ENCODE data around the gene DIPK2A. TPM values are rescaled to one million over a fixed set of nuclear protein-coding genes. Genes with fewer than 3 reads are reported as not detected.

The DIPK2A gene
- 10 to 100 TPM in 1 of 2 donors, 1 to 10 TPM in 1; 9.4 to 10.4 TPM for total RNA-seq

GRCh38 chr3:143971359-143972154 lies at the start of gene DIPK2A:
DIPK2A (plus strand) TSS chr3:143971823; CDS start chr3:143972333, 510 bp downstream.
- DNase-seq (peak; percentile 96 to 97), ATAC-seq (replicated peaks in 1 of 2) (peak; percentile 68 to 73)
- Mint-ChIP-seq H3K27ac (peak within 1 kb of the TSS; percentile 89), H3K4me1 (ENCODE audit: low read depth) (peaks cover 27% of the 10 kb centered on the region), H3K9me3 (no peaks in the 10 kb centered on the region), H3K4me3 (peak within 1 kb of the TSS; percentile 90 to 95), H3K36me3 (ENCODE audit: insufficient read depth in 2 of 2) (peaks cover 0 to 3% of the 10 kb centered on the region in 2 donors), H3K27me3 (ENCODE audit: low read depth) (peaks cover 9% of the 10 kb centered on the region)

- H3K27ac Mint-ChIP-seq, result no peak overlapping the region
- no peaks in the 10 kb centered on the region for H3K36me3 Mint-ChIP-seq (ENCODE audit: insufficient read depth in 2 of 2)
- H3K4me3 Mint-ChIP-seq, result peak overlapping the region in 1 of 2 donors; percentile 19
- no peak for DNase-seq
- H3K4me1 Mint-ChIP-seq (ENCODE audit: low read depth), result no peaks in the 10 kb centered on the region
- no peak for ATAC-seq (replicated peaks in 1 of 2)
- H3K9me3 Mint-ChIP-seq, result no peaks in the 10 kb centered on the region
- no peaks in the 10 kb centered on the region for H3K27me3 Mint-ChIP-seq (ENCODE audit: low read depth)
Observed at GRCh38 chr3:143924522-143925285, 46.9 kb upstream of the DIPK2A start.

GRCh38 chr3:143928056-143928455 lies 43.6 kb upstream of the DIPK2A start:
- H3K4me1 Mint-ChIP-seq (ENCODE audit: low read depth), result no peaks in the 10 kb centered on the region
- peaks cover 17% of the 10 kb centered on the region for H3K27me3 Mint-ChIP-seq (ENCODE audit: low read depth)
- DNase-seq (no peak), ATAC-seq (replicated peaks in 1 of 2) (no peak)
- no peaks in the 10 kb centered on the region for H3K36me3 Mint-ChIP-seq (ENCODE audit: insufficient read depth in 2 of 2)
- H3K27ac Mint-ChIP-seq, result no peak overlapping the region
- H3K9me3 Mint-ChIP-seq, result no peaks in the 10 kb centered on the region
- no peak overlapping the region for H3K4me3 Mint-ChIP-seq

GRCh38 chr3:143928541-143929255 lies 42.9 kb upstream of the DIPK2A start:
- ATAC-seq (replicated peaks in 1 of 2) (no peak), DNase-seq (no peak)
- no peak overlapping the region for H3K4me3 Mint-ChIP-seq
- peaks cover 17% of the 10 kb centered on the region for H3K27me3 Mint-ChIP-seq (ENCODE audit: low read depth)
- no peaks in the 10 kb centered on the region for H3K9me3 Mint-ChIP-seq
- no peaks in the 10 kb centered on the region for H3K4me1 Mint-ChIP-seq (ENCODE audit: low read depth)
- no peak overlapping the region for H3K27ac Mint-ChIP-seq
- H3K36me3 Mint-ChIP-seq (ENCODE audit: insufficient read depth in 2 of 2), result no peaks in the 10 kb centered on the region

GRCh38 chr3:143934791-143935190 lies 36.8 kb upstream of the DIPK2A start:
- H3K36me3 Mint-ChIP-seq (ENCODE audit: insufficient read depth in 2 of 2), result no peaks in the 10 kb centered on the region
- DNase-seq (no peak), ATAC-seq (replicated peaks in 1 of 2) (no peak)
- H3K9me3 Mint-ChIP-seq, result no peaks in the 10 kb centered on the region
- no peak overlapping the region for H3K27ac Mint-ChIP-seq
- H3K27me3 Mint-ChIP-seq (ENCODE audit: low read depth), result peaks cover 40% of the 10 kb centered on the region
- H3K4me1 Mint-ChIP-seq (ENCODE audit: low read depth), result no peaks in the 10 kb centered on the region
- no peak overlapping the region for H3K4me3 Mint-ChIP-seq

GRCh38 chr3:143935678-143936077 lies 35.9 kb upstream of the DIPK2A start:
- Mint-ChIP-seq H3K4me1 (ENCODE audit: low read depth) (no peaks in the 10 kb centered on the region), H3K27me3 (ENCODE audit: low read depth) (peaks cover 46% of the 10 kb centered on the region), H3K4me3 (no peak overlapping the region), H3K36me3 (ENCODE audit: insufficient read depth in 2 of 2) (no peaks in the 10 kb centered on the region), H3K27ac (no peak overlapping the region), H3K9me3 (no peaks in the 10 kb centered on the region)
- DNase-seq (no peak), ATAC-seq (replicated peaks in 1 of 2) (no peak)

- H3K27me3 Mint-ChIP-seq (ENCODE audit: low read depth), result peaks cover 12% of the 10 kb centered on the region
- DNase-seq (no peak), ATAC-seq (replicated peaks in 1 of 2) (no peak)
- H3K4me3 Mint-ChIP-seq, result no peak overlapping the region
- no peaks in the 10 kb centered on the region for H3K36me3 Mint-ChIP-seq (ENCODE audit: insufficient read depth in 2 of 2)
- H3K9me3 Mint-ChIP-seq, result no peaks in the 10 kb centered on the region
- H3K4me1 Mint-ChIP-seq (ENCODE audit: low read depth), result no peaks in the 10 kb centered on the region
- H3K27ac Mint-ChIP-seq, result no peak overlapping the region
Observed at GRCh38 chr3:143950810-143951209, 20.8 kb upstream of the DIPK2A start.

GRCh38 chr3:143951351-143951971 lies 20.2 kb upstream of the DIPK2A start:
- DNase-seq (peak; percentile 23 to 34), ATAC-seq (replicated peaks in 1 of 2) (no peak)
- Mint-ChIP-seq H3K4me1 (ENCODE audit: low read depth) (no peaks in the 10 kb centered on the region), H3K9me3 (no peaks in the 10 kb centered on the region), H3K27ac (no peak overlapping the region), H3K27me3 (ENCODE audit: low read depth) (peaks cover 12% of the 10 kb centered on the region), H3K4me3 (no peak overlapping the region), H3K36me3 (ENCODE audit: insufficient read depth in 2 of 2) (no peaks in the 10 kb centered on the region)

- no peaks in the 10 kb centered on the region for H3K4me1 Mint-ChIP-seq (ENCODE audit: low read depth)
- no peak overlapping the region for H3K4me3 Mint-ChIP-seq
- no peak for ATAC-seq (replicated peaks in 1 of 2)
- no peaks in the 10 kb centered on the region for H3K9me3 Mint-ChIP-seq
- no peak for DNase-seq
- H3K27me3 Mint-ChIP-seq (ENCODE audit: low read depth), result peaks cover 1% of the 10 kb centered on the region
- H3K36me3 Mint-ChIP-seq (ENCODE audit: insufficient read depth in 2 of 2), result no peaks in the 10 kb centered on the region
- no peak overlapping the region for H3K27ac Mint-ChIP-seq
Observed at GRCh38 chr3:143952569-143953072, 19.0 kb upstream of the DIPK2A start.

- Mint-ChIP-seq H3K4me1 (ENCODE audit: low read depth) (no peaks in the 10 kb centered on the region), H3K27me3 (ENCODE audit: low read depth) (peaks cover 11% of the 10 kb centered on the region), H3K9me3 (peaks cover 0 to 2% of the 10 kb centered on the region in 2 donors), H3K27ac (no peak overlapping the region), H3K36me3 (ENCODE audit: insufficient read depth in 2 of 2) (peaks cover 2 to 4% of the 10 kb centered on the region in 2 donors), H3K4me3 (no peak overlapping the region)
- ATAC-seq (replicated peaks in 1 of 2) (no peak), DNase-seq (no peak)
Observed at GRCh38 chr3:143955113-143955512, 16.5 kb upstream of the DIPK2A start.

- no peak overlapping the region for H3K4me3 Mint-ChIP-seq
- DNase-seq (no peak), ATAC-seq (replicated peaks in 1 of 2) (no peak)
- H3K36me3 Mint-ChIP-seq (ENCODE audit: insufficient read depth in 2 of 2), result peaks cover 2 to 4% of the 10 kb centered on the region in 2 donors
- H3K27me3 Mint-ChIP-seq (ENCODE audit: low read depth), result peaks cover 11% of the 10 kb centered on the region
- no peaks in the 10 kb centered on the region for H3K4me1 Mint-ChIP-seq (ENCODE audit: low read depth)
- peaks cover 0 to 2% of the 10 kb centered on the region in 2 donors for H3K9me3 Mint-ChIP-seq
- H3K27ac Mint-ChIP-seq, result no peak overlapping the region
Observed at GRCh38 chr3:143956838-143957237, 14.8 kb upstream of the DIPK2A start.

GRCh38 chr3:143957453-143957852 lies 14.2 kb upstream of the DIPK2A start:
- no peak for ATAC-seq (replicated peaks in 1 of 2)
- peaks cover 0 to 2% of the 10 kb centered on the region in 2 donors for H3K9me3 Mint-ChIP-seq
- peaks cover 2 to 4% of the 10 kb centered on the region in 2 donors for H3K36me3 Mint-ChIP-seq (ENCODE audit: insufficient read depth in 2 of 2)
- H3K4me1 Mint-ChIP-seq (ENCODE audit: low read depth), result no peaks in the 10 kb centered on the region
- no peak overlapping the region for H3K4me3 Mint-ChIP-seq
- H3K27me3 Mint-ChIP-seq (ENCODE audit: low read depth), result peaks cover 11% of the 10 kb centered on the region
- no peak overlapping the region for H3K27ac Mint-ChIP-seq
- no peak for DNase-seq

Measured in activated T-cell treated with anti-CD3 and anti-CD28 coated beads, Interleukin-2, amount 50 U/mL, for 72 hours (primary cell).